Keratinocyte (primary cell): ENCODE measurements around the gene ARCN1.

Source experiments
- EZH2 ChIP-seq: IDR thresholded peaks from one replicate; pipeline ENCODE4 v1.6.1; 2012; ENCODE audit warnings: inconsistent platforms, mild to moderate bottlenecking, low read length, moderate library complexity
- TF ChIP-seq, protein P1 (sequence below), 3 experiments: IDR thresholded peaks in 1 of 3; conservative IDR thresholded peaks in 1 of 3; optimal IDR thresholded peaks in 1 of 3; 2 replicates in 2 of 3; 3 replicates in 1 of 3; pipeline versions ENCODE3 to v1.5.1; 2011; ENCODE audit warnings: low read length in 3 of 3, mild to moderate bottlenecking in 3 of 3, moderate library complexity in 2 of 3, control low read depth in 1 of 3, inconsistent platforms in 1 of 3; ENCODE audit not compliant: insufficient read depth in 2 of 3; ENCODE audit errors: extremely low read depth in 1 of 3

GRCh38 chr11:118528511-118528910, 43.7 kb upstream of the ARCN1 start:
- TF ChIP-seq, protein P1, sequence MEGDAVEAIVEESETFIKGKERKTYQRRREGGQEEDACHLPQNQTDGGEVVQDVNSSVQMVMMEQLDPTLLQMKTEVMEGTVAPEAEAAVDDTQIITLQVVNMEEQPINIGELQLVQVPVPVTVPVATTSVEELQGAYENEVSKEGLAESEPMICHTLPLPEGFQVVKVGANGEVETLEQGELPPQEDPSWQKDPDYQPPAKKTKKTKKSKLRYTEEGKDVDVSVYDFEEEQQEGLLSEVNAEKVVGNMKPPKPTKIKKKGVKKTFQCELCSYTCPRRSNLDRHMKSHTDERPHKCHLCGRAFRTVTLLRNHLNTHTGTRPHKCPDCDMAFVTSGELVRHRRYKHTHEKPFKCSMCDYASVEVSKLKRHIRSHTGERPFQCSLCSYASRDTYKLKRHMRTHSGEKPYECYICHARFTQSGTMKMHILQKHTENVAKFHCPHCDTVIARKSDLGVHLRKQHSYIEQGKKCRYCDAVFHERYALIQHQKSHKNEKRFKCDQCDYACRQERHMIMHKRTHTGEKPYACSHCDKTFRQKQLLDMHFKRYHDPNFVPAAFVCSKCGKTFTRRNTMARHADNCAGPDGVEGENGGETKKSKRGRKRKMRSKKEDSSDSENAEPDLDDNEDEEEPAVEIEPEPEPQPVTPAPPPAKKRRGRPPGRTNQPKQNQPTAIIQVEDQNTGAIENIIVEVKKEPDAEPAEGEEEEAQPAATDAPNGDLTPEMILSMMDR (optimal IDR thresholded peaks at IDR 0.05 in 1 of 3, IDR thresholded peaks at IDR 0.05 in 1 of 3, conservative IDR thresholded peaks at IDR 0.05 in 1 of 3; ENCODE audit: extremely low read depth in 1 of 3, insufficient read depth in 2 of 3, low read length in 3 of 3): no peak
- no peak for TF ChIP-seq EZH2
